Activated naive CD4-positive, alpha-beta T cell treated with anti-CD3 and anti-CD28 coated beads, Interleukin-2, amount 50 U/mL, for 16 hours (primary cell): ENCODE measurements around the gene KATNB1.
"Not testable (repeated sequence)": the region's sequence is repeated elsewhere in the genome, so short reads cannot be mapped to it uniquely, and the experiment has no call there.

Source experiments
- DNase-seq: peaks from one replicate; pipeline ENCODE4 v3.0.0-alpha.2; 2020

KATNB1 gene

GRCh38 chr16:57775661-57776469, 40.3 kb downstream of the KATNB1 start:
- no peak for DNase-seq

- no peak for DNase-seq
Observed at GRCh38 chr16:57778658-57779057, 43.1 kb downstream of the KATNB1 start.

- DNase-seq, result not testable (repeated sequence)
Observed at GRCh38 chr16:57779836-57780235, 44.3 kb downstream of the KATNB1 start.

GRCh38 chr16:57781349-57781740, 45.8 kb downstream of the KATNB1 start:
- no peak for DNase-seq

- DNase-seq, result no peak
Observed at GRCh38 chr16:57781741-57782606, 46.4 kb downstream of the KATNB1 start.

GRCh38 chr16:57782607-57783055, 47.1 kb downstream of the KATNB1 start:
- DNase-seq, result not testable (repeated sequence)

GRCh38 chr16:57783116-57783515, 47.5 kb downstream of the KATNB1 start:
- no peak for DNase-seq

- no peak for DNase-seq
Observed at GRCh38 chr16:57783883-57784282, 48.3 kb downstream of the KATNB1 start.

GRCh38 chr16:57784334-57784733, 48.8 kb downstream of the KATNB1 start:
- DNase-seq, result no peak

GRCh38 chr16:57785385-57785784, 49.8 kb downstream of the KATNB1 start:
- no peak for DNase-seq

GRCh38 chr16:57785924-57786323, 50.4 kb downstream of the KATNB1 start:
- DNase-seq, result no peak

GRCh38 chr16:57786632-57787518, 51.3 kb downstream of the KATNB1 start:
- DNase-seq, result no peak

GRCh38 chr16:57787519-57787905, 51.9 kb downstream of the KATNB1 start:
- no peak for DNase-seq

GRCh38 chr16:57788252-57788841, 52.8 kb downstream of the KATNB1 start:
- no peak for DNase-seq

- DNase-seq, result no peak
Observed at GRCh38 chr16:57788951-57789350, 53.4 kb downstream of the KATNB1 start.

GRCh38 chr16:57791195-57791892, 55.8 kb downstream of the KATNB1 start:
- no peak for DNase-seq

GRCh38 chr16:57791893-57792461, 56.4 kb downstream of the KATNB1 start:
- DNase-seq, result no peak

- DNase-seq, result no peak
Observed at GRCh38 chr16:57794849-57795430, 59.4 kb downstream of the KATNB1 start.

- DNase-seq, result no peak
Observed at GRCh38 chr16:57795431-57795878, 59.9 kb downstream of the KATNB1 start.

- not testable (repeated sequence) for DNase-seq
Observed at GRCh38 chr16:57796014-57796413, 60.4 kb downstream of the KATNB1 start.

GRCh38 chr16:57797216-57797525, 61.6 kb downstream of the KATNB1 start:
- no peak for DNase-seq
